AG09309 (cell line): Measurements from ENCODE around the gene GTPBP4.

ENCODE experiments used
- DNase-seq: peaks from one replicate; pipeline ENCODE4 v3.0.0-alpha.2; 2010; ENCODE audit warnings: low read depth
- H3K4me3 ChIP-seq: 2 replicates; pipeline ENCODE4 v1.5.1; 2011; ENCODE audit warnings: mild to moderate bottlenecking, low read depth, low read length, moderate library complexity; ENCODE audit not compliant: control insufficient read depth
- TF ChIP-seq, protein P1 (sequence below): IDR thresholded peaks from 2 replicates; pipeline ENCODE4 v1.5.1; 2011; ENCODE audit warnings: mild to moderate bottlenecking, low read depth, low read length, inconsistent platforms; ENCODE audit not compliant: insufficient read depth, control insufficient read depth; ENCODE audit errors: missing control alignments

Gene GTPBP4

DNA sequence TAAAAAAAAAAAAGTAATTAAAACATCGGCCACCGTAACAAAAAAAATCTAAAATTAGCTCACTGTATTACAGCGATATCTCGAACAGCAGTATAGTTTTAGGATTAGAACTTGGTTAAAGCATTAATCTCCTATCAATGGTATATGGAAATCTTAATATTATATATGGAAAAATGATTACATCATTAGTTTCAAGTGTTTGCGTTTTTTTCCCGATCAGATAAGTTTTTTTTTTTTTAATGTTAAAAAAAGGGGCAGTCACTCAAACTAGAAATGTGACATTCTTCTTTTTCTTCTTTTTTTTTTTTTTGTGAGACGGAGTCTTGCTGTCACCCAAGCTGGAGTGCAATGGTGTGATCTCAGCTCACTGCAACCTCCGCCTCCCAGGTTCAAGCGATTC lies 53.3 kb downstream of the GTPBP4 start:
- H3K4me3 ChIP-seq = no peak overlapping the region
- no peak for DNase-seq
- TF ChIP-seq, protein P1, sequence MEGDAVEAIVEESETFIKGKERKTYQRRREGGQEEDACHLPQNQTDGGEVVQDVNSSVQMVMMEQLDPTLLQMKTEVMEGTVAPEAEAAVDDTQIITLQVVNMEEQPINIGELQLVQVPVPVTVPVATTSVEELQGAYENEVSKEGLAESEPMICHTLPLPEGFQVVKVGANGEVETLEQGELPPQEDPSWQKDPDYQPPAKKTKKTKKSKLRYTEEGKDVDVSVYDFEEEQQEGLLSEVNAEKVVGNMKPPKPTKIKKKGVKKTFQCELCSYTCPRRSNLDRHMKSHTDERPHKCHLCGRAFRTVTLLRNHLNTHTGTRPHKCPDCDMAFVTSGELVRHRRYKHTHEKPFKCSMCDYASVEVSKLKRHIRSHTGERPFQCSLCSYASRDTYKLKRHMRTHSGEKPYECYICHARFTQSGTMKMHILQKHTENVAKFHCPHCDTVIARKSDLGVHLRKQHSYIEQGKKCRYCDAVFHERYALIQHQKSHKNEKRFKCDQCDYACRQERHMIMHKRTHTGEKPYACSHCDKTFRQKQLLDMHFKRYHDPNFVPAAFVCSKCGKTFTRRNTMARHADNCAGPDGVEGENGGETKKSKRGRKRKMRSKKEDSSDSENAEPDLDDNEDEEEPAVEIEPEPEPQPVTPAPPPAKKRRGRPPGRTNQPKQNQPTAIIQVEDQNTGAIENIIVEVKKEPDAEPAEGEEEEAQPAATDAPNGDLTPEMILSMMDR = no peak

DNA sequence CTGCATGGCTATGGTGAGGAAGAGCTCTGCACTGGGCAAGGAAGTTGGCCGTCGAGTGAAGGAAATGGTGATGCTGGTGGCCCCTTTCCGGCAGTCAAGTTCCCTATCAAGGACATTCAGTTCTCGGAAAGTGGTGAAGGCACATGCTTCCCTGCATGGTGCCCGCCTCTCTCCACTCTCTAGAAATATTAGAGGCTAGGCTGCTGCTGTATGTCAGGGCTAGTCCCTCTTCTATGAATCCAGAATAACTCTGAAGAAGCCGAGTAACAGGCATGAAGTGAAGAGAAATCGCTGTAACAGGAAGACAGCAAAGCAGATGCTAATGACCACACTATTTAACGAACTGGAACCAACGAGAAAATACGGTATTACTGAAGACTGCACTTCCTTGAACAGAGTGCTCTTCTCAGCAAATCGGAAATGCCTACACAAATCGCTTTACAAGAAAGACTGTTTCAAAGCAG lies 55.3 kb downstream of the GTPBP4 start:
- TF ChIP-seq, protein P1 = no peak

DNA sequence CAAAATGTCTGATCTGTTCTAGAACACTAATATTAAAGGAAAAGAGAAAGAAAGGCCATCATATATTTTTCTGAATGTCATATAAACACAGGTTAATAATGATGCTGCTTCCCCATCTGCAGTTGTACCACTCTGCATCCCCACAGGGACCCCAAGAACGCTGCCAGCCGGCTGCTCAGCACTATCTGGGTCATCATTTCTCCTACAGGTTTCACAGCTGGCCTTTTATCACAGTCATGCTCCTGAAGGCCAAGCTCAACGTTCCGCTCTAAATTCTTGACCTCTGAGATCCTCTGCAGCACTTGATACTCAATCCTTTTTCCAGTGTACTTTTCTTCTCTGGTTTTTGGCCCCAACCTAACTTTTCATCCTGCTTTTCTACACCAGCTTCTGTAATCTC lies 55.9 kb downstream of the GTPBP4 start:
- TF ChIP-seq, protein P1 = no peak
- H3K4me3 ChIP-seq = no peak overlapping the region
- no peak for DNase-seq

More for the DNA sequence above, 55.3 kb downstream of the GTPBP4 start:
- no peak overlapping the region for H3K4me3 ChIP-seq
- no peak for DNase-seq

DNA sequence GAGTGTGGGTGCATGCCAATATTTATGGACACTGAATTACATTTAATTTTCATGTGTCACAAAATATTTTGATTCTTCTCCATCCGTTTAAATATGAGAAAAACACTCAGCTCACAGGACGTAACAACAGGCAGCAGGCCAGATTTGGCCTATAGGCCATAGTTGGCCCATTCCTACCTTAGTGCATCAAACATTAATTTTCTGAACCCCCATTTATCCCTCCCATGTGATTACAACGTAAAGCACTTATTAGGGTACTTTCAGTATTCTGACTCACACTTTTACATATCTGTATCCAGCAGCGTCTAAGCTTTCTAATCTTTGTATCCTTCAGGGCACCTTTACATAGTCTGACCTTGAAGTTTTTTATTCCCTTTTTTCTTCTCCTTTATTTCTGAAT lies 56.7 kb downstream of the GTPBP4 start:
- H3K4me3 ChIP-seq = no peak overlapping the region
- TF ChIP-seq, protein P1 = no peak
- no peak for DNase-seq

DNA sequence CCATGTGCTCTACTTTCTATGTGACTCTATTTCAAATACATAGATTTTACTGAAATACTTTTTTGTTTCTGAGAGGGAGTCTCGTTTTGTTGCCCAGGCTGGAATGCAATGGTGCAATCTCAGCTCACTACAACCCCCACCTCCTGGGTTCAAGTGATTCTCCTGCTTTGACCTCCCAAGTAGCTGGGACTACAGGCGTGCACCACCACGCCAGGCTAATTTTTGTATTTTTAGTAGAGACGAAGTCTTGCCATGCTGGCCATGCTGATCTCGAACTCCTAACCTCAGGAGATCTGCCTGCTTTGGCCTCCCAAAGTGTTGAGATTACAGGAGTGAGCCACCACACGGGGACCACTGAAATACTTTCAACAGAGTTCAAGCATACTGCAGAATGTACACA lies 57.2 kb downstream of the GTPBP4 start:
- DNase-seq = no peak
- no peak overlapping the region for H3K4me3 ChIP-seq
- TF ChIP-seq, protein P1 = no peak

DNA sequence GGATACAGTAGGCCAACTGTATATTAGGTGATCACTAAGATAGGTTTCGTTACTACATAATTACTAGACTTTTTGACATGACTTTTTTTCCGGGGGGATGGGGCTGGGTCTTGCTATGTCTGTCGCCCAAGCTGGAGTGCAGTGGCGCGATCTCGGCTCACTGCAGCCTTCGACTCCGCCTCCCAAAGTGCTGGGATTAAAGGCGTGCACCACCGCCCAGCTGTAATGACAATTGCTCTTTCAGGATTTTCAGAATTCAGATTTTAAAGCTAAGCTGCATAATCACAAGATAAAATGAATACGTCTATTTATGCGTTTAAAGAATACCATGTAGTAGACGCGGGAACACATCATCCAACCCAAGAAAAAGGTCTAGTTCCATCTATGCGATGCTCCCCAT lies 59.7 kb downstream of the GTPBP4 start:
- no peak for DNase-seq
- peak overlapping the region; percentile 54 for H3K4me3 ChIP-seq
- TF ChIP-seq, protein P1 = no peak

DNA sequence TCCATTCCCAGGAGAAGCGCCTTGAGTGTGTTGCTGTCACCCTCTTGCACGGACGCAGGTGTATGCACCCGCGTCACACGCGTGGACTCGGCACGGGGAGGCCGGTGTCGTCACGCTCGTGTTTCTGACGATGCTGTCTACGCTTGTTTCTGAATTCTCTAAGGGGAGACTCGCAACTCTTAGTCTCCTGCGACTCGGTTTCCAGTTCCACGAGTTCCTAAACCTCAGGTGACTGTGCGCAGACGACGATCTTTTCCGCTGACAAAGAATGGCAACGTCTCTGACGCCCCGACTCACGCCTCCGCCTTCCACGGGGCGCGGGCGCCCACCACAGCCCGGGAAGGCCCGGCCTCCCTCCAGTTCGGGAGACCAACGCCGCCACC lies 60.1 kb downstream of the GTPBP4 start:
- H3K4me3 ChIP-seq = peak overlapping the region; percentile 54
- DNase-seq = no peak
- TF ChIP-seq, protein P1 = no peak
